ENCODE data around the gene ZBTB40. TPM values are rescaled to one million over a fixed set of nuclear protein-coding genes. Genes with fewer than 3 reads are reported as not detected.

The ZBTB40 gene
- total and polyA plus RNA-seq, 4 donors: 2.1 to 11.2 (median 4.6) TPM

DNA sequence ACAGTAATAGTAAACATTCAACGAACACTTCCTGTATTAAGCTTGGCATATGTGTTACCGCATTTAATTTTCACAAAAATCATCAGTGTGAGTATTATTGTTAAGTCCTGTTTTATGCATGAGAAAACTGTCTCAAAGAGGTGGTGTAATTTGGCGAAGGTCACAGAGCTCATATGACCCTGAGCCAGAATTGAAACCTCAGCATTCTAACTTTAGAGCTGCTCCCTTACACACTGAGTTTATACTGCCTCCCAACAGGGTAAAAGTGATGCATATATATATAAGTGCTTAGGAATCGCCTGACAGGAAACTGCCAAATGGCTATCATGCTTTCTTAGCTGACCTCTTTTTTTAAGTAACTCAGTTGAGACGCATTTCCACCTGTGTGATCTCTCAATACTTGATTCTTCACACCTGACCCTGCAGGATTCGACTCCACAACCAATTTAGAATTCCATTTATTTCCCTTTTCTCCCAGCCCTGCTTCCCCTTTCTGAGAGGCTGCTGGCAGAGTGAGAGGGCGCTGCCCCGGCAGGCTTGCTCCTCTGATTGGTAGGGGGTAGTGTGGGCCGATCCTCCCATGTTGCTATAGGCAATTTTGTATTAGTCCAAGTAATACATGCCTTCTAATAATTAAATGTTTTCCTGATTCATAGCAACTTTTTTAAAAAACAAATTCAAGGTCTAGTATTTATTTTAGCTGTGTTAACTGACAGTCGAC, 40.5 kb downstream of the ZBTB40 start:
- WGBS: 92% methylated on average over 10 of the region's 10 CpGs
- Histone ChIP-seq H3K27me3 (ENCODE audit: control insufficient read depth in 4 of 4, insufficient read depth in 4 of 4, low read length in 3 of 4) (no peaks in the 10 kb centered on the region), H3K36me3 (ENCODE audit: control insufficient read depth in 4 of 4, insufficient read depth in 3 of 4, low read depth in 1 of 4, low read length in 3 of 4) (peaks cover 0 to 17% (median 5%) of the 10 kb centered on the region in 4 donors), H3K4me1 (ENCODE audit: control insufficient read depth in 4 of 4, insufficient read depth in 4 of 4, low read length in 3 of 4) (peaks cover 0 to 5% (median under 1%) of the 10 kb centered on the region in 4 donors), H3K4me3 (ENCODE audit: low read depth in 1 of 3, low read length in 3 of 3) (no peak overlapping the region), H3K9ac (ENCODE audit: low read depth in 1 of 2, low read length in 2 of 2) (no peak overlapping the region), H3K9me3 (ENCODE audit: control insufficient read depth in 4 of 4, low read length in 3 of 4) (no peaks in the 10 kb centered on the region), H3K27ac (ENCODE audit: low read depth in 1 of 2, low read length in 2 of 2) (no peak overlapping the region)
- no peak for TF ChIP-seq ZBTB33 (IDR thresholded peaks at IDR 0.05)
- no peak for TF ChIP-seq GABPA (IDR thresholded peaks at IDR 0.05 in 1 of 2, conservative IDR thresholded peaks at IDR 0.05 in 1 of 2)
- TF ChIP-seq RAD21 (IDR thresholded peaks at IDR 0.05): no peak
- no peak for TF ChIP-seq RXRA (IDR thresholded peaks at IDR 0.05)
- no peak for TF ChIP-seq HNF4A (conservative IDR thresholded peaks at IDR 0.05)
- TF ChIP-seq TAF1 (conservative IDR thresholded peaks at IDR 0.05): no peak
- no peak for TF ChIP-seq JUND (IDR thresholded peaks at IDR 0.05)
- TF ChIP-seq HNF4G (IDR thresholded peaks at IDR 0.05): no peak
- no peak for DNase-seq (ENCODE audit: low spot score)

GRCh38 chr1:22494144-22494543, 42.5 kb downstream of the ZBTB40 start:
- TF ChIP-seq RXRA (IDR thresholded peaks at IDR 0.05) (no peak), EGR1 (IDR thresholded peaks at IDR 0.05; ENCODE audit: low read depth in 2 of 2) (no peak), TAF1 (conservative IDR thresholded peaks at IDR 0.05) (no peak), HNF4A (conservative IDR thresholded peaks at IDR 0.05) (no peak), NR2F2 (IDR thresholded peaks at IDR 0.05) (no peak), ATF3 (IDR thresholded peaks at IDR 0.05) (no peak), GABPA (IDR thresholded peaks at IDR 0.05 in 1 of 2, conservative IDR thresholded peaks at IDR 0.05 in 1 of 2) (no peak), RAD21 (IDR thresholded peaks at IDR 0.05) (no peak), SP1 (IDR thresholded peaks at IDR 0.05) (no peak), FOXA1 (IDR thresholded peaks at IDR 0.05) (no peak), ZBTB33 (IDR thresholded peaks at IDR 0.05) (no peak)
- TF ChIP-seq, protein P1, sequence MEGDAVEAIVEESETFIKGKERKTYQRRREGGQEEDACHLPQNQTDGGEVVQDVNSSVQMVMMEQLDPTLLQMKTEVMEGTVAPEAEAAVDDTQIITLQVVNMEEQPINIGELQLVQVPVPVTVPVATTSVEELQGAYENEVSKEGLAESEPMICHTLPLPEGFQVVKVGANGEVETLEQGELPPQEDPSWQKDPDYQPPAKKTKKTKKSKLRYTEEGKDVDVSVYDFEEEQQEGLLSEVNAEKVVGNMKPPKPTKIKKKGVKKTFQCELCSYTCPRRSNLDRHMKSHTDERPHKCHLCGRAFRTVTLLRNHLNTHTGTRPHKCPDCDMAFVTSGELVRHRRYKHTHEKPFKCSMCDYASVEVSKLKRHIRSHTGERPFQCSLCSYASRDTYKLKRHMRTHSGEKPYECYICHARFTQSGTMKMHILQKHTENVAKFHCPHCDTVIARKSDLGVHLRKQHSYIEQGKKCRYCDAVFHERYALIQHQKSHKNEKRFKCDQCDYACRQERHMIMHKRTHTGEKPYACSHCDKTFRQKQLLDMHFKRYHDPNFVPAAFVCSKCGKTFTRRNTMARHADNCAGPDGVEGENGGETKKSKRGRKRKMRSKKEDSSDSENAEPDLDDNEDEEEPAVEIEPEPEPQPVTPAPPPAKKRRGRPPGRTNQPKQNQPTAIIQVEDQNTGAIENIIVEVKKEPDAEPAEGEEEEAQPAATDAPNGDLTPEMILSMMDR (IDR thresholded peaks at IDR 0.05; ENCODE audit: low read depth, low read length, missing input control): no peak
- TF ChIP-seq, protein P2, sequence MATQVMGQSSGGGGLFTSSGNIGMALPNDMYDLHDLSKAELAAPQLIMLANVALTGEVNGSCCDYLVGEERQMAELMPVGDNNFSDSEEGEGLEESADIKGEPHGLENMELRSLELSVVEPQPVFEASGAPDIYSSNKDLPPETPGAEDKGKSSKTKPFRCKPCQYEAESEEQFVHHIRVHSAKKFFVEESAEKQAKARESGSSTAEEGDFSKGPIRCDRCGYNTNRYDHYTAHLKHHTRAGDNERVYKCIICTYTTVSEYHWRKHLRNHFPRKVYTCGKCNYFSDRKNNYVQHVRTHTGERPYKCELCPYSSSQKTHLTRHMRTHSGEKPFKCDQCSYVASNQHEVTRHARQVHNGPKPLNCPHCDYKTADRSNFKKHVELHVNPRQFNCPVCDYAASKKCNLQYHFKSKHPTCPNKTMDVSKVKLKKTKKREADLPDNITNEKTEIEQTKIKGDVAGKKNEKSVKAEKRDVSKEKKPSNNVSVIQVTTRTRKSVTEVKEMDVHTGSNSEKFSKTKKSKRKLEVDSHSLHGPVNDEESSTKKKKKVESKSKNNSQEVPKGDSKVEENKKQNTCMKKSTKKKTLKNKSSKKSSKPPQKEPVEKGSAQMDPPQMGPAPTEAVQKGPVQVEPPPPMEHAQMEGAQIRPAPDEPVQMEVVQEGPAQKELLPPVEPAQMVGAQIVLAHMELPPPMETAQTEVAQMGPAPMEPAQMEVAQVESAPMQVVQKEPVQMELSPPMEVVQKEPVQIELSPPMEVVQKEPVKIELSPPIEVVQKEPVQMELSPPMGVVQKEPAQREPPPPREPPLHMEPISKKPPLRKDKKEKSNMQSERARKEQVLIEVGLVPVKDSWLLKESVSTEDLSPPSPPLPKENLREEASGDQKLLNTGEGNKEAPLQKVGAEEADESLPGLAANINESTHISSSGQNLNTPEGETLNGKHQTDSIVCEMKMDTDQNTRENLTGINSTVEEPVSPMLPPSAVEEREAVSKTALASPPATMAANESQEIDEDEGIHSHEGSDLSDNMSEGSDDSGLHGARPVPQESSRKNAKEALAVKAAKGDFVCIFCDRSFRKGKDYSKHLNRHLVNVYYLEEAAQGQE (IDR thresholded peaks at IDR 0.05): no peak
- WGBS: 93% methylated on average over 2 of the region's 2 CpGs
- no peak overlapping the region for H3K9ac ChIP-seq (ENCODE audit: low read depth in 1 of 2, low read length in 2 of 2)
- H3K27ac ChIP-seq (ENCODE audit: low read depth in 1 of 2, low read length in 2 of 2): no peak overlapping the region
- H3K9me3 ChIP-seq (ENCODE audit: control insufficient read depth in 4 of 4, low read length in 3 of 4): no peaks in the 10 kb centered on the region
- no peaks in the 10 kb centered on the region for H3K27me3 ChIP-seq (ENCODE audit: control insufficient read depth in 4 of 4, insufficient read depth in 4 of 4, low read length in 3 of 4)
- H3K4me3 ChIP-seq (ENCODE audit: low read depth in 1 of 3, low read length in 3 of 3): no peak overlapping the region
- no peak for DNase-seq (ENCODE audit: low spot score)
- peaks cover 0 to 17% (median 5%) of the 10 kb centered on the region in 4 donors for H3K36me3 ChIP-seq (ENCODE audit: control insufficient read depth in 4 of 4, insufficient read depth in 3 of 4, low read depth in 1 of 4, low read length in 3 of 4)
- no peaks in the 10 kb centered on the region for H3K4me1 ChIP-seq (ENCODE audit: control insufficient read depth in 4 of 4, insufficient read depth in 4 of 4, low read length in 3 of 4)
